Neural cell (in vitro differentiated cells): ENCODE measurements around the gene ODAD3. TPM values are rescaled to one million over a fixed set of nuclear protein-coding genes. Genes with fewer than 3 reads are reported as not detected.
A peak's percentile ranks its signal among the peaks of the same experiment; 100 is the strongest.

Source experiments
- H2AFZ ChIP-seq: fragments of 200-600, 300-800 bp; sonication (generic), shearing (Covaris generic); 2 replicates; pipeline ENCODE4 v1.6.0; 2014; ENCODE audit warnings: low read depth, mild to moderate bottlenecking, antibody characterized with exemption, low read length, moderate library complexity
- H3F3A ChIP-seq: fragments of 200-600 bp; shearing (Covaris generic); 2 replicates; pipeline ENCODE4 v1.6.1; 2016; ENCODE audit warnings: mild to moderate bottlenecking, moderate library complexity, mixed read lengths, antibody characterized with exemption, low read length; ENCODE audit not compliant: insufficient read depth, poor library complexity, severe bottlenecking
- H3K27ac ChIP-seq: fragments of 200-600, 300-800 bp; sonication (generic), shearing (Covaris generic); 2 replicates; pipeline ENCODE4 v1.5.1; 2014; ENCODE audit warnings: mild to moderate bottlenecking, low read length, moderate library complexity
- H3K27me3 ChIP-seq: fragments of 300-800, 200-600 bp; sonication (generic), shearing (Covaris generic); 2 replicates; pipeline ENCODE4 v1.6.0; 2014; ENCODE audit warnings: mild to moderate bottlenecking, low read depth, low read length, moderate library complexity; ENCODE audit not compliant: insufficient read depth
- H3K36me3 ChIP-seq: fragments of 300-800, 200-600 bp; sonication (generic), shearing (Covaris generic); 2 replicates; pipeline ENCODE4 v1.5.1; 2014; ENCODE audit warnings: mild to moderate bottlenecking, antibody characterized with exemption, low read length, moderate library complexity; ENCODE audit not compliant: insufficient read depth
- H3K4me2 ChIP-seq: fragments of 300-800, 200-600 bp; sonication (generic), shearing (Covaris generic); 2 replicates; pipeline ENCODE4 v1.6.0; 2014; ENCODE audit warnings: mild to moderate bottlenecking, low read length
- H3K4me3 ChIP-seq: fragments of 300-800, 200-600 bp; sonication (generic), shearing (Covaris generic); 2 replicates; pipeline ENCODE4 v1.5.1; 2014; ENCODE audit warnings: mild to moderate bottlenecking, low read length, moderate library complexity
- H3K79me2 ChIP-seq: fragments of 200-600 bp; shearing (Covaris generic); replicated peaks from 2 replicates; pipeline ENCODE4 v1.6.0; 2014; ENCODE audit warnings: mild to moderate bottlenecking, low read length, moderate library complexity; ENCODE audit not compliant: insufficient read depth
- H3K9ac ChIP-seq: fragments of 300-800, 200-600 bp; sonication (generic), shearing (Covaris generic); 2 replicates; pipeline ENCODE4 v1.6.1; 2016; ENCODE audit warnings: mild to moderate bottlenecking, low read length, mixed read lengths
- H3K9me2 ChIP-seq: fragments of 200-600 bp; shearing (Covaris generic); 2 replicates; pipeline ENCODE4 v1.6.1; 2016; ENCODE audit warnings: mild to moderate bottlenecking, low read length, mixed read lengths; ENCODE audit not compliant: insufficient read depth
- H3K9me3 ChIP-seq: fragments of 200-600, 300-800 bp; sonication (generic), shearing (Covaris generic); 2 replicates; pipeline ENCODE4 v1.6.1; 2016; ENCODE audit warnings: mild to moderate bottlenecking, mixed run types, low read length, moderate library complexity, mixed read lengths
- H4K20me1 ChIP-seq: fragments of 200-600 bp; shearing (Covaris generic); 2 replicates; pipeline ENCODE4 v1.6.1; 2016; ENCODE audit warnings: mild to moderate bottlenecking, mixed run types; ENCODE audit not compliant: insufficient read depth
- CTCF ChIP-seq: fragments of 450-650 bp; IDR thresholded peaks from 2 replicates; pipeline ENCODE4 v1.5.1; 2014; ENCODE audit warnings: antibody characterized with exemption, mild to moderate bottlenecking, moderate library complexity; ENCODE audit not compliant: poor library complexity, severe bottlenecking
- EP300 ChIP-seq: fragments of 450-650 bp; conservative IDR thresholded peaks from 2 replicates; pipeline ENCODE4 v1.6.1; 2014; ENCODE audit warnings: antibody characterized with exemption, mild to moderate bottlenecking, moderate library complexity; ENCODE audit not compliant: poor library complexity, severe bottlenecking
- EZH2 ChIP-seq: fragments of 200-600, 300-800 bp; shearing (Covaris generic), sonication (generic); IDR thresholded peaks from 2 replicates; pipeline ENCODE4 v1.6.1; 2014; ENCODE audit warnings: antibody characterized with exemption, low read length, borderline replicate concordance, mild to moderate bottlenecking; ENCODE audit not compliant: insufficient read depth, poor library complexity, severe bottlenecking
- MXI1 ChIP-seq: fragments of 450-650 bp; conservative IDR thresholded peaks from 2 replicates; pipeline ENCODE4 v1.6.1; 2014; ENCODE audit warnings: antibody characterized with exemption, mild to moderate bottlenecking; ENCODE audit not compliant: poor library complexity, severe bottlenecking
- POLR2AphosphoS5 ChIP-seq: IDR thresholded peaks from 2 replicates; pipeline ENCODE4 v1.6.1; 2012
- RAD21 ChIP-seq: fragments of 450-650 bp; conservative IDR thresholded peaks from 2 replicates; pipeline ENCODE4 v1.6.1; 2014; ENCODE audit warnings: antibody characterized with exemption, mild to moderate bottlenecking, moderate library complexity
- REST ChIP-seq: IDR thresholded peaks from 2 replicates; pipeline ENCODE4 v1.6.1; 2012; ENCODE audit warnings: borderline replicate concordance
- SMC3 ChIP-seq: fragments of 450-650 bp; conservative IDR thresholded peaks from 2 replicates; pipeline ENCODE4 v1.6.1; 2014; ENCODE audit warnings: antibody characterized with exemption, mild to moderate bottlenecking, moderate library complexity; ENCODE audit not compliant: poor library complexity
- TAF1 ChIP-seq: IDR thresholded peaks from 2 replicates; pipeline ENCODE4 v1.6.1; 2012; ENCODE audit warnings: low read depth
- polyA plus RNA-seq: library from polyadenylated mRNA; depleted of rRNA; stranded (reverse); fragments of >200 nt; gene quantifications from 2 replicates; pipeline ENCODE4 v1.2.3, GENCODE V29; 2014

The ODAD3 gene
- polyA plus RNA-seq, 1 donor from 2014 or later = 3.4 TPM

- TF ChIP-seq POLR2AphosphoS5 (no peak), EP300 (no peak), RAD21 (no peak), SMC3 (no peak)
- Histone ChIP-seq H3K79me2 (no peaks in the 10 kb centered on the region), H3K4me3 (no peak overlapping the region), H3K27me3 (peaks cover 5% of the 10 kb centered on the region), H3F3A (peaks cover 9% of the 10 kb centered on the region), H3K9me3 (no peaks in the 10 kb centered on the region), H3K27ac (no peak overlapping the region), H3K9ac (no peak overlapping the region), H4K20me1 (no peaks in the 10 kb centered on the region), H3K36me3 (no peaks in the 10 kb centered on the region), H3K9me2 (no peaks in the 10 kb centered on the region), H3K4me2 (no peak overlapping the region), H2AFZ (no peak overlapping the region)
These were observed 57.7 kb downstream of the ODAD3 start for GRCh38 chr19:11377237-11377636.

GRCh38 chr19:11375143-11375948, 59.6 kb downstream of the ODAD3 start:
- Histone ChIP-seq H3K4me3 (peak overlapping the region; percentile 71), H3K9me3 (no peaks in the 10 kb centered on the region), H3K36me3 (no peaks in the 10 kb centered on the region), H3K27ac (peak overlapping the region; percentile 100), H3K4me2 (peak overlapping the region; percentile 43), H3K27me3 (no peaks in the 10 kb centered on the region), H3K9me2 (no peaks in the 10 kb centered on the region), H2AFZ (peak overlapping the region; percentile 36), H3K9ac (peak overlapping the region; percentile 66), H4K20me1 (no peaks in the 10 kb centered on the region), H3F3A (peaks cover 9% of the 10 kb centered on the region), H3K79me2 (no peaks in the 10 kb centered on the region)
- TF ChIP-seq CTCF = no peak
- TF ChIP-seq TAF1 = no peak
- no peak for TF ChIP-seq REST
- TF ChIP-seq MXI1 = no peak
- no peak for TF ChIP-seq EP300
- no peak for TF ChIP-seq EZH2
- TF ChIP-seq RAD21 = no peak
- no peak for TF ChIP-seq POLR2AphosphoS5
- no peak for TF ChIP-seq SMC3
